SK-N-SH treated with all-trans-retinoic acid at 6 μM for 48 hours (cell line): Measurements from ENCODE around the gene RILPL1.
A peak's percentile ranks its signal among the peaks of the same experiment; 100 is the strongest.

Experiments
- ATAC-seq: fragments of 200-7000 bp; cut with Tn5 transposase; 3 replicates; pipeline ENCODE4 v1.9.1; 2020; ENCODE audit warnings: mild to moderate bottlenecking, moderate library complexity
- ARNTL ChIP-seq: fragments of 450-650 bp; formaldehyde crosslinking; IDR thresholded peaks from 2 replicates; pipeline ENCODE4 v1.5.0; 2020; ENCODE audit warnings: low read depth, mild to moderate bottlenecking, moderate library complexity, borderline replicate concordance
- BACH2 ChIP-seq: fragments of 250-450 bp; sonication (Bioruptor Pico); IDR thresholded peaks from 2 replicates; pipeline ENCODE4 v1.9.0; 2021; ENCODE audit warnings: mild to moderate bottlenecking, borderline replicate concordance
- CREB5 ChIP-seq: fragments of 250-450 bp; sonication (Bioruptor Pico); IDR thresholded peaks from 2 replicates; pipeline ENCODE4 v1.5.1; 2020; ENCODE audit warnings: low read depth, mild to moderate bottlenecking, moderate library complexity
- CSDC2 ChIP-seq: fragments of 250-450 bp; sonication (Bioruptor Pico); IDR thresholded peaks from 2 replicates; pipeline ENCODE4 v1.5.0; 2020; ENCODE audit warnings: mild to moderate bottlenecking, moderate library complexity
- CSRNP3 ChIP-seq: fragments of 250-450 bp; sonication (Bioruptor Pico); IDR thresholded peaks from 2 replicates; pipeline ENCODE4 v1.5.1; 2021; ENCODE audit warnings: mild to moderate bottlenecking, moderate library complexity
- ESRRG ChIP-seq: fragments of 250-450 bp; sonication (Bioruptor Pico); IDR thresholded peaks from 2 replicates; pipeline ENCODE4 v1.6.1; 2021; ENCODE audit warnings: mild to moderate bottlenecking
- GLIS3 ChIP-seq: fragments of 250-450 bp; sonication (Bioruptor Pico); IDR thresholded peaks from 2 replicates; pipeline ENCODE4 v1.5.0; 2020; ENCODE audit warnings: mild to moderate bottlenecking, moderate library complexity
- ISL1 ChIP-seq: fragments of 250-450 bp; sonication (Bioruptor Pico); IDR thresholded peaks from 2 replicates; pipeline ENCODE4 v2.1.2; 2022; ENCODE audit warnings: mild to moderate bottlenecking, moderate library complexity
- OSR1 ChIP-seq: fragments of 250-450 bp; sonication (Bioruptor Pico); IDR thresholded peaks from 2 replicates; pipeline ENCODE4 v1.8.0; 2022; ENCODE audit warnings: moderate library complexity, mild to moderate bottlenecking, inconsistent platforms
- PATZ1 ChIP-seq: fragments of 250-450 bp; sonication (Bioruptor Pico); IDR thresholded peaks from 2 replicates; pipeline ENCODE4 v1.8.0; 2020; ENCODE audit warnings: mild to moderate bottlenecking, moderate library complexity, borderline replicate concordance
- POU6F1 ChIP-seq: fragments of 250-450 bp; sonication (Bioruptor Pico); IDR thresholded peaks from 2 replicates; pipeline ENCODE4 v1.8.0; 2021; ENCODE audit warnings: low read depth, mild to moderate bottlenecking, moderate library complexity, borderline replicate concordance
- PPARA ChIP-seq: fragments of 250-450 bp; sonication (Bioruptor Pico); IDR thresholded peaks from 2 replicates; pipeline ENCODE4 v1.5.0; 2020; ENCODE audit warnings: mild to moderate bottlenecking, borderline replicate concordance
- RARB ChIP-seq: fragments of 250-450 bp; sonication (Bioruptor Pico); IDR thresholded peaks from 2 replicates; pipeline ENCODE4 v1.8.0; 2021; ENCODE audit warnings: mild to moderate bottlenecking, moderate library complexity
- TCF4 ChIP-seq: fragments of 250-450 bp; sonication (Bioruptor Pico); IDR thresholded peaks from 2 replicates; pipeline ENCODE4 v1.8.0; 2021; ENCODE audit warnings: mild to moderate bottlenecking, moderate library complexity, borderline replicate concordance
- TOX ChIP-seq: fragments of 250-450 bp; sonication (Bioruptor Pico); IDR thresholded peaks from 2 replicates; pipeline ENCODE4 v1.8.0; 2021; ENCODE audit warnings: mild to moderate bottlenecking, moderate library complexity, borderline replicate concordance
- TSHZ2 ChIP-seq: fragments of 250-450 bp; sonication (Bioruptor Pico); IDR thresholded peaks from 2 replicates; pipeline ENCODE4 v1.5.0; 2020; ENCODE audit warnings: mild to moderate bottlenecking, moderate library complexity
- ZFP3 ChIP-seq: fragments of 250-450 bp; sonication (Bioruptor Pico); IDR thresholded peaks from 2 replicates; pipeline ENCODE4 v1.5.0; 2020; ENCODE audit warnings: mild to moderate bottlenecking, moderate library complexity
- ZFP30 ChIP-seq: fragments of 450-650 bp; formaldehyde crosslinking; IDR thresholded peaks from 2 replicates; pipeline ENCODE4 v1.5.0; 2022; ENCODE audit warnings: mild to moderate bottlenecking, moderate library complexity
- ZNF565 ChIP-seq: fragments of 450-650 bp; formaldehyde crosslinking; conservative IDR thresholded peaks from 2 replicates; pipeline ENCODE4 v1.5.0; 2020; ENCODE audit warnings: low read depth, mild to moderate bottlenecking, moderate library complexity
- ZNF70 ChIP-seq: fragments of 450-650 bp; formaldehyde crosslinking; IDR thresholded peaks from 2 replicates; pipeline ENCODE4 v1.5.0; 2020; ENCODE audit warnings: mild to moderate bottlenecking, moderate library complexity
- ZNF8 ChIP-seq: fragments of 450-650 bp; formaldehyde crosslinking; IDR thresholded peaks from 2 replicates; pipeline ENCODE4 v1.5.0; 2020; ENCODE audit warnings: mild to moderate bottlenecking, moderate library complexity

The RILPL1 gene

GRCh38 chr12:123449249-123449733 lies 84.2 kb downstream of the RILPL1 start:
- no peak for ATAC-seq
- TF ChIP-seq ZNF70 (CRISPR knock-in tag) (no peak), RARB (no peak), PPARA (no peak), ZNF565 (CRISPR knock-in tag) (no peak), ZNF8 (CRISPR knock-in tag) (no peak), ARNTL (CRISPR knock-in tag) (no peak), TCF4 (CRISPR knock-in tag) (no peak), TSHZ2 (CRISPR knock-in tag) (no peak), OSR1 (no peak), BACH2 (CRISPR knock-in tag) (no peak), CSRNP3 (CRISPR knock-in tag) (no peak), PATZ1 (no peak), ESRRG (CRISPR knock-in tag) (no peak), ZFP30 (CRISPR knock-in tag) (no peak), POU6F1 (CRISPR knock-in tag) (no peak)

GRCh38 chr12:123446333-123446713 lies 87.2 kb downstream of the RILPL1 start:
- TF ChIP-seq CREB5 (CRISPR knock-in tag) (no peak), CSDC2 (no peak), TOX (CRISPR knock-in tag) (no peak), ZNF565 (CRISPR knock-in tag) (no peak), GLIS3 (CRISPR knock-in tag) (0 out of 2 replicates have a peak, but pooled peaks have one; percentile 38), ZFP3 (CRISPR knock-in tag) (no peak), ISL1 (CRISPR knock-in tag) (0 out of 2 replicates have a peak, but pooled peaks have one; percentile 2)
- ATAC-seq = peak; percentile 27; the same call in 2 of the 3 replicates

- TF ChIP-seq ISL1 (CRISPR knock-in tag) (0 out of 2 replicates have a peak, but pooled peaks have one; percentile 15), ZNF565 (CRISPR knock-in tag) (no peak), ARNTL (CRISPR knock-in tag) (no peak)
These were observed 87.9 kb downstream of the RILPL1 start for GRCh38 chr12:123445388-123446332.

More at GRCh38 chr12:123445388-123446332, 87.9 kb downstream of the RILPL1 start:
- peak; percentile 71 for ATAC-seq
